Hematopoietic multipotent progenitor cell treated with erythropoietin and hydrocortisone succinate and interleukin-3 and kit ligand, for 6 days (in vitro differentiated cells): ENCODE data around the gene PRMT6.

Experiments used
- DNase-seq: peaks from one replicate; pipeline ENCODE4 v3.0.0-alpha.2; 2015

PRMT6 gene

DNA sequence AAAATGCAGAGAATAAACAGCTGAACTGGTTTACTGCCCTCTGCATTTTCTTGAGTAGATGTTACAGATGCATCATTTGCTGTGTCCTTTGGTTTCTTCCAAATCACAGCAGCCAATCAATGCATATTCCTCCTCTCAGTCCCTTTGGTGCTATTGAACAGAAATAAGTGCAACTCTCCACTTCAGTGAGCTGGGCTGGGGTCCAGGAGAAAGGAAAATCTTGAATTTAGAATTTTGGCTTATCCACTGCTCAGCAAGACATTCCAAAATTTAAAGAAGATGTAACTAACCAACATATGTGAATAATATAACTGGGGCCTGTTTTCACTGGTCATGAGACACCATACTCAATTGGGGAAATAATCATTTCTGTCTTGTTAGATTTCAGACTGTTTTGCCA is 39.2 kb downstream of the PRMT6 start:
- DNase-seq, result no peak

DNA sequence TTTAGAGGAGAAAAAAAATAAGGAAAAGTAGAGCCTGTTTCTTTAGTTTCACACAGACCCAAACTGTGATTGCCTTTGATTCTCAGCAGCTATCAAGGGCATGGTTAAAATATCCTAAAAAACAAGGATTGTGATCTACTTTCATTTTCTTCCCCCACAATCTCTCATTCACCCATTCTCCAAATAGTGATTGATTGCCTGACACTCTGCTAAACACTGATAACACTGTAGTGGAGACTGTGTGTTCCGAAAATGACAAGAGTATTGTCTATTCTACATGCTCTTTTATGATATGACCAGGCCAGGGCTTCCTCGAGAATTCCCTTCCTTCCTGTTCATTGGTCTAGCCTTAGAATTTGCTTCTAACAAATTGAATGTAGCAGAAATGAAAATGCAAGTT is 40.2 kb downstream of the PRMT6 start:
- no peak for DNase-seq

DNA sequence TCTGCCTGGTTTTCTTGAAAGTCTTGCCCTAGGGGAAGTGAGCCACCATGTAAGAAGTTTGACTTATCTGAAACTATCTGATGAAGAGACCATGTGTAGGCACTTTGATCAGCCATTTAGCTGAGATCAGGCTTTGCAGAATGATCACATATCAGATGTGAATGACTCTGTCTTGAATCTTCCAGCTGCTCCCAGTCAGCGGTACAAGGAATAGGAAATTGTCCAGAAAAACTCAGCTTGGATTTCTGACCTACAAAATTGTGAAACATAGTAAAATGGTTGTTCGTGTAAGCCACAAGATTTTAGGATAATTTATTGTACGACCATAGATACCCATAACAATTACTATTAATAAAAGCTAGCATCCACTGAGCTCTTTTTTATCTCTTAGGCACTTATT is 42.5 kb downstream of the PRMT6 start:
- no peak for DNase-seq

- DNase-seq, result no peak
Measured at GRCh38 chr1:107100331-107100984, 44.0 kb downstream of the PRMT6 start.

GRCh38 chr1:107105914-107106313 is 49.4 kb downstream of the PRMT6 start:
- DNase-seq, result no peak
